ENCODE measurements around the gene TMEM158. TPM values are rescaled to one million over a fixed set of nuclear protein-coding genes. Genes with fewer than 3 reads are reported as not detected.

TMEM158 gene
- total RNA-seq, 1 experiment from 2014 or later, result 7.3 TPM

GRCh38 chr3:45267097-45267496 is 41.0 kb upstream of the TMEM158 start:
- DNase-seq (ENCODE audit: low read depth, low spot score) (no peak), ATAC-seq (no peak)
- BruUV-seq (replicated peaks), result no TSS peak
- no peaks in the 10 kb centered on the region for H3K9me3 ChIP-seq (ENCODE audit: control insufficient read depth, insufficient read depth, low read depth, low read length)
- H3K27ac ChIP-seq (ENCODE audit: low read length), result no peak overlapping the region
- ChIA-PET POLR2A (no interaction called here), CTCF (no interaction called here)
- H3K27me3 ChIP-seq (ENCODE audit: control insufficient read depth, insufficient read depth, low read length), result no peaks in the 10 kb centered on the region
- intact Hi-C loops (cut with micrococcal nuclease; ENCODE audit: unreplicated experiment) (no loop called here), in situ Hi-C loops (cut with HindIII; ENCODE audit: low pct_unique_long_range_greater_than_20kb, low sequenced_read_pairs) (no loop called here)
- no peaks in the 10 kb centered on the region for H3K4me1 ChIP-seq (ENCODE audit: control insufficient read depth, insufficient read depth, low read length)
- H3K36me3 ChIP-seq (ENCODE audit: control insufficient read depth, insufficient read depth, low read length), result no peaks in the 10 kb centered on the region
- H3K4me3 ChIP-seq (ENCODE audit: low read depth in 2 of 2, low read length in 2 of 2), result no peak overlapping the region
- TF ChIP-seq REST (IDR thresholded peaks at IDR 0.05; ENCODE audit: insufficient read depth in 1 of 2, low read depth in 2 of 2, low read length in 1 of 2), result no peak

- Histone ChIP-seq H3K27ac (ENCODE audit: low read length) (no peak overlapping the region), H3K9me3 (ENCODE audit: control insufficient read depth, insufficient read depth, low read depth, low read length) (no peaks in the 10 kb centered on the region), H3K36me3 (ENCODE audit: control insufficient read depth, insufficient read depth, low read length) (no peaks in the 10 kb centered on the region), H3K4me1 (ENCODE audit: control insufficient read depth, insufficient read depth, low read length) (no peaks in the 10 kb centered on the region), H3K4me3 (ENCODE audit: low read depth in 2 of 2, low read length in 2 of 2) (no peak overlapping the region), H3K27me3 (ENCODE audit: control insufficient read depth, insufficient read depth, low read length) (no peaks in the 10 kb centered on the region)
- CTCF ChIA-PET, result no interaction called here
- ATAC-seq, result no peak
- intact Hi-C loops (cut with micrococcal nuclease; ENCODE audit: unreplicated experiment), result no loop called here
- TF ChIP-seq CTCF (IDR thresholded peaks at IDR 0.05) (no peak), TCF7L2 (IDR thresholded peaks at IDR 0.05; ENCODE audit: low read depth, low read length) (no peak), REST (IDR thresholded peaks at IDR 0.05; ENCODE audit: insufficient read depth in 1 of 2, low read depth in 2 of 2, low read length in 1 of 2) (no peak), SIN3A (IDR thresholded peaks at IDR 0.05; ENCODE audit: borderline replicate concordance, insufficient read depth, low read depth, low read length) (no peak), POLR2AphosphoS5 (IDR thresholded peaks at IDR 0.05; ENCODE audit: low read depth, low read length) (no peak)
- DNase-seq (ENCODE audit: low read depth, low spot score), result no peak
- POLR2A ChIA-PET, result no interaction called here
- in situ Hi-C loops (cut with HindIII; ENCODE audit: low pct_unique_long_range_greater_than_20kb, low sequenced_read_pairs), result no loop called here
- no TSS peak for BruUV-seq (replicated peaks)
Observed at GRCh38 chr3:45261333-45262110, 35.4 kb upstream of the TMEM158 start.

Data from Panc1 (cell line).